ENCODE data around the gene KANSL1. TPM values are rescaled to one million over a fixed set of nuclear protein-coding genes. Genes with fewer than 3 reads are reported as not detected.

The KANSL1 gene
- total and polyA plus RNA-seq, 2 of the 4 experiments (the other 2 are of a cell fraction): 19.1 to 49.6 TPM

- Histone ChIP-seq H3K27ac (ENCODE audit: insufficient read depth, low read length) (no peak overlapping the region), H3K18ac (ENCODE audit: low read depth, low read length) (no peak overlapping the region), H3K4ac (ENCODE audit: low read depth, low read length) (no peak overlapping the region), H3K4me3 (ENCODE audit: insufficient read depth, low read depth, low read length) (no peak overlapping the region), H3K14ac (replicated peaks; ENCODE audit: low read depth, low read length) (no peak overlapping the region), H3K79me1 (ENCODE audit: low read depth in 1 of 2, low read length in 2 of 2) (peaks cover 45 to 88% of the 10 kb centered on the region in 2 experiments; a peak in 3 of 4 replicates), H3K27me3 (ENCODE audit: control insufficient read depth, insufficient read depth, low read length) (no peaks in the 10 kb centered on the region), H3K9me1 (ENCODE audit: insufficient read depth, low read length) (peaks cover 9% of the 10 kb centered on the region), H4K8ac (ENCODE audit: low read depth in 2 of 2, low read length in 2 of 2) (no peak overlapping the region), H3K36me3 (ENCODE audit: control insufficient read depth, insufficient read depth, low read length) (peaks cover 14% of the 10 kb centered on the region), H3K9ac (ENCODE audit: low read depth, low read length) (no peak overlapping the region), H4K91ac (ENCODE audit: insufficient read depth, low read depth, low read length) (no peak overlapping the region), H2AFZ (replicated peaks; ENCODE audit: low read length, poor library complexity) (no peak overlapping the region), H3K56ac (ENCODE audit: extremely low read depth, insufficient read depth, low read length) (no peak overlapping the region), H3K4me2 (ENCODE audit: low read depth, low read length) (no peak overlapping the region), H3K4me1 (ENCODE audit: control insufficient read depth, insufficient read depth, low read length) (peaks cover 2% of the 10 kb centered on the region; the same call in 1 of the 2 replicates), H2AK5ac (ENCODE audit: low read depth, low read length) (no peak overlapping the region), H3K23ac (ENCODE audit: low read depth, low read length) (no peak overlapping the region), H4K5ac (ENCODE audit: low read depth, low read length) (no peak overlapping the region), H3K9me3 (ENCODE audit: control insufficient read depth, insufficient read depth, low read length) (no peaks in the 10 kb centered on the region), H4K20me1 (ENCODE audit: insufficient read depth, low read length) (peaks cover 67% of the 10 kb centered on the region), H2BK20ac (ENCODE audit: low read depth, low read length) (no peak overlapping the region), H2BK15ac (ENCODE audit: low read depth, low read length) (no peak overlapping the region), H2BK120ac (ENCODE audit: low read depth, low read length) (no peak overlapping the region), H2AK9ac (replicated peaks; ENCODE audit: low read depth, low read length, poor library complexity) (no peak overlapping the region), H2BK5ac (ENCODE audit: low read depth, low read length, poor library complexity, severe bottlenecking) (no peak overlapping the region)
- no CpG with 5 or more reads among the region's 4 CpGs for WGBS, 2 experiments (ENCODE audit: extremely low coverage in 2 of 2, insufficient read length in 1 of 2)
- BruUV-seq (replicated peaks): no TSS peak
- DNase-seq (no peak), ATAC-seq (ENCODE audit: low read depth) (no peak)
- dilution Hi-C loops (cut with HindIII; ENCODE audit: low sequenced_read_pairs, unreplicated experiment) (no loop called here), in situ Hi-C loops (cut with MboI; ENCODE audit: low sequenced_read_pairs) (no loop called here), intact Hi-C loops (cut with micrococcal nuclease) (no loop called here)
- TF ChIP-seq SMC3 (IDR thresholded peaks at IDR 0.05; ENCODE audit: low read depth, low read length) (no peak), CHD1 (IDR thresholded peaks at IDR 0.05; ENCODE audit: low read depth, low read length) (no peak), MXI1 (IDR thresholded peaks at IDR 0.05; ENCODE audit: borderline replicate concordance, low read depth, low read length) (no peak), RFX5 (IDR thresholded peaks at IDR 0.05; ENCODE audit: low read depth, low read length) (no peak), BHLHE40 (IDR thresholded peaks at IDR 0.05; ENCODE audit: low read depth, low read length) (no peak)
- POLR2A ChIA-PET (ENCODE audit: unreplicated experiment): no interaction called here
- CTCF ChIA-PET: no interaction called here
Measured at GRCh38 chr17:46086821-46087220, 106.4 kb downstream of the KANSL1 start.

Measured in IMR-90 (cell line).